HL-60/S4 (cell line): ENCODE data around the gene LIPM.

Source experiments
- in situ Hi-C: fragments of 300-500 bp; cut with MboI; formaldehyde crosslinking; loops from 2 replicates; pipeline ENCODE4 v1.14.3; 2022; ENCODE audit warnings: low sequenced_read_pairs

The LIPM gene

GRCh38 chr10:88800152-88801125, 2.1 kb upstream of the LIPM start:
- in situ Hi-C loops = no loop called here

GRCh38 chr10:88803641-88804040, 1.1 kb downstream of the LIPM start:
- in situ Hi-C loops = no loop called here

- in situ Hi-C loops = no loop called here
Observed at GRCh38 chr10:88804083-88804812, 1.7 kb downstream of the LIPM start.

GRCh38 chr10:88805361-88805760, 2.8 kb downstream of the LIPM start:
- in situ Hi-C loops = no loop called here

- in situ Hi-C loops = no loop called here
Observed at GRCh38 chr10:88805924-88806323, 3.4 kb downstream of the LIPM start.

GRCh38 chr10:88809621-88810020, 7.1 kb downstream of the LIPM start:
- in situ Hi-C loops = no loop called here

GRCh38 chr10:88810196-88810961, 7.8 kb downstream of the LIPM start:
- in situ Hi-C loops = no loop called here

- in situ Hi-C loops = no loop called here
Observed at GRCh38 chr10:88813200-88813599, 10.7 kb downstream of the LIPM start.

GRCh38 chr10:88819290-88819689, 16.8 kb downstream of the LIPM start:
- in situ Hi-C loops = no loop called here

- in situ Hi-C loops = no loop called here
Observed at GRCh38 chr10:88820748-88821401, 18.3 kb downstream of the LIPM start.

GRCh38 chr10:88826388-88826787, 23.9 kb downstream of the LIPM start:
- in situ Hi-C loops = no loop called here

GRCh38 chr10:88827671-88828070, 25.1 kb downstream of the LIPM start:
- in situ Hi-C loops = no loop called here

- in situ Hi-C loops = no loop called here
Observed at GRCh38 chr10:88828310-88828709, 25.8 kb downstream of the LIPM start.

- in situ Hi-C loops = loop anchor here (10.0 kb wide), 2 partner anchors 104 to 394 kb away; no protein-coding TSS in a partner anchor
Observed at GRCh38 chr10:88830643-88831268, 28.2 kb downstream of the LIPM start.

GRCh38 chr10:88831709-88832108, 29.2 kb downstream of the LIPM start:
- in situ Hi-C loops = loop anchor here (10.0 kb wide), 2 partner anchors 103 to 393 kb away; no protein-coding TSS in a partner anchor

GRCh38 chr10:88832376-88832775, 29.8 kb downstream of the LIPM start:
- in situ Hi-C loops = loop anchor here (10.0 kb wide), 2 partner anchors 102 to 392 kb away; no protein-coding TSS in a partner anchor

GRCh38 chr10:88833156-88833555, 30.6 kb downstream of the LIPM start:
- in situ Hi-C loops = loop anchor here (10.0 kb wide), 2 partner anchors 102 to 392 kb away; no protein-coding TSS in a partner anchor

- in situ Hi-C loops = loop anchor here (10.0 kb wide), 2 partner anchors 101 to 391 kb away; no protein-coding TSS in a partner anchor
Observed at GRCh38 chr10:88833723-88834122, 31.2 kb downstream of the LIPM start.

GRCh38 chr10:88835096-88835909, 32.8 kb downstream of the LIPM start:
- in situ Hi-C loops = loop anchor here (10.0 kb wide), 2 partner anchors 99 to 389 kb away; no protein-coding TSS in a partner anchor
